Esophagus muscularis mucosa (tissue), 4 donors: ENCODE results near the gene COLEC12. TPM values are rescaled to one million over a fixed set of nuclear protein-coding genes. Genes with fewer than 3 reads are reported as not detected.

Experiments
- DNase-seq: peaks from one replicate; pipeline ENCODE4 v3.0.0-alpha.2; 2017; ENCODE audit errors: extremely low spot score
- H3K27ac ChIP-seq, 4 donors: fragments of 200-600 bp; sonication (generic); replicated peaks in 1 of 4; 1 replicate in 3 of 4; 2 replicates in 1 of 4; pipeline ENCODE4 v1.5.1; 2016 to 2019; ENCODE audit warnings: mild to moderate bottlenecking in 1 of 4
- H3K27me3 ChIP-seq, 4 donors: fragments of 200-600 bp; sonication (generic); one replicate each; pipeline versions ENCODE4 v1.5.1 to v1.6.0; 2016 to 2019
- H3K36me3 ChIP-seq, 4 donors: fragments of 200-600 bp; sonication (generic); one replicate each; pipeline ENCODE4 v1.5.1; 2016 to 2019
- H3K4me1 ChIP-seq, 4 donors: fragments of 200-600 bp; sonication (generic); one replicate each; pipeline ENCODE4 v1.5.1; 2016 to 2019
- H3K4me3 ChIP-seq, 4 donors: fragments of 200-600 bp; sonication (generic); 1 replicate in 2 of 4; 2 replicates in 2 of 4; pipeline ENCODE4 v1.5.1; 2016 to 2019; ENCODE audit warnings: mild to moderate bottlenecking in 4 of 4, moderate library complexity in 1 of 4
- H3K9me3 ChIP-seq, 4 donors: fragments of 200-600 bp; sonication (generic); 1 replicate in 3 of 4; 2 replicates in 1 of 4; pipeline ENCODE4 v1.5.1; 2016 to 2019
- CTCF ChIP-seq, 3 experiments: fragments of 200-600 bp in 2 of 3; fragments of 450-650 bp in 1 of 3; sonication (generic) in 2 of 3; IDR thresholded peaks; one replicate each; pipeline ENCODE4 v1.5.1; 2017 to 2019; ENCODE audit warnings: antibody characterized with exemption in 3 of 3, mild to moderate bottlenecking in 2 of 3, moderate library complexity in 1 of 3
- EP300 ChIP-seq: sonication (generic); formaldehyde crosslinking; IDR thresholded peaks from one replicate; pipeline ENCODE4 v1.6.1; 2017; ENCODE audit warnings: antibody characterized with exemption
- POLR2A ChIP-seq: fragments of 450-650 bp; IDR thresholded peaks from one replicate; pipeline ENCODE4 v1.6.1; 2017; ENCODE audit warnings: antibody characterized with exemption, moderate library complexity, mild to moderate bottlenecking, low read depth
- POLR2AphosphoS5 ChIP-seq, 2 donors: sonication (generic); formaldehyde crosslinking; IDR thresholded peaks; one replicate each; pipeline ENCODE4 v1.6.1; 2017; ENCODE audit warnings: antibody characterized with exemption in 2 of 2
- WGBS: methylation state at CpG from one replicate; pipeline ENCODE4 v1.1.5; 2018; 5-methylcytosine and 5-hydroxymethylcytosine counted together
- intact Hi-C: fragments of 100-400 bp; cut with DNase I; formaldehyde crosslinking; loops from one replicate; pipeline ENCODE4 v1.15.1; 2023
- total RNA-seq, 4 donors: library from RNA; depleted of rRNA; stranded (reverse); fragments of >200 nt; gene quantifications; one replicate each; pipeline versions ENCODE4 v1.1.0 to v1.2.1, GENCODE V29; 2016

COLEC12 gene
- total RNA-seq, 4 donors from 2014 or later = 17.9 to 36.4 (median 23.5) TPM

- Histone ChIP-seq H3K36me3 (no peaks in the 10 kb centered on the region), H3K9me3 (no peaks in the 10 kb centered on the region), H3K4me1 (peaks cover 7 to 47% (median 36%) of the 10 kb centered on the region in 4 donors), H3K27me3 (no peaks in the 10 kb centered on the region), H3K27ac (peak overlapping the region in 1 of 4 donors; percentile 4), H3K4me3 (no peak overlapping the region)
- DNase-seq = no peak
- intact Hi-C loops = no loop called here
- TF ChIP-seq CTCF (IDR thresholded peaks at IDR 0.05) (no peak), POLR2A (no peak), EP300 (no peak), POLR2AphosphoS5 (IDR thresholded peaks at IDR 0.05) (no peak)
- 73% methylated on average over 5 of the region's 5 CpGs for WGBS
Measured at GRCh38 chr18:424668-425067, 75.8 kb downstream of the COLEC12 start.

GRCh38 chr18:424071-424661 is 76.3 kb downstream of the COLEC12 start:
- Histone ChIP-seq H3K4me3 (no peak overlapping the region), H3K36me3 (no peaks in the 10 kb centered on the region), H3K27me3 (no peaks in the 10 kb centered on the region), H3K4me1 (peaks cover 7 to 43% (median 37%) of the 10 kb centered on the region in 4 donors), H3K9me3 (no peaks in the 10 kb centered on the region), H3K27ac (peak overlapping the region in 1 of 4 donors; percentile 4)
- DNase-seq = no peak
- TF ChIP-seq CTCF (IDR thresholded peaks at IDR 0.05) (no peak), EP300 (no peak), POLR2AphosphoS5 (IDR thresholded peaks at IDR 0.05) (no peak), POLR2A (no peak)
- intact Hi-C loops = no loop called here
- 83% methylated on average over 7 of the region's 7 CpGs for WGBS

GRCh38 chr18:422966-423365 is 77.5 kb downstream of the COLEC12 start:
- H3K4me1 ChIP-seq = peaks cover 7 to 43% (median 39%) of the 10 kb centered on the region in 4 donors
- no peak overlapping the region for H3K27ac ChIP-seq
- intact Hi-C loops = no loop called here
- no peaks in the 10 kb centered on the region for H3K36me3 ChIP-seq
- H3K9me3 ChIP-seq = no peaks in the 10 kb centered on the region
- TF ChIP-seq POLR2A = no peak
- no peak for TF ChIP-seq CTCF (IDR thresholded peaks at IDR 0.05)
- TF ChIP-seq POLR2AphosphoS5 (IDR thresholded peaks at IDR 0.05) = no peak
- TF ChIP-seq EP300 = no peak
- H3K4me3 ChIP-seq = no peak overlapping the region
- DNase-seq = no peak
- WGBS = 71% methylated on average over 4 of the region's 4 CpGs
- H3K27me3 ChIP-seq = no peaks in the 10 kb centered on the region

GRCh38 chr18:421247-422155 is 79.0 kb downstream of the COLEC12 start:
- intact Hi-C loops = no loop called here
- Histone ChIP-seq H3K4me1 (peaks cover 7 to 45% (median 44%) of the 10 kb centered on the region in 4 donors), H3K9me3 (no peaks in the 10 kb centered on the region), H3K36me3 (no peaks in the 10 kb centered on the region), H3K4me3 (no peak overlapping the region), H3K27ac (peak overlapping the region in 3 of 4 donors; percentile 26 to 57 (median 31)), H3K27me3 (no peaks in the 10 kb centered on the region)
- no peak for DNase-seq
- no peak for TF ChIP-seq POLR2AphosphoS5 (IDR thresholded peaks at IDR 0.05)
- TF ChIP-seq POLR2A = no peak
- no peak for TF ChIP-seq EP300
- no peak for TF ChIP-seq CTCF (IDR thresholded peaks at IDR 0.05)
- 29% methylated on average over 6 of the region's 6 CpGs for WGBS
